Measurements from ENCODE around the gene CGREF1.

The CGREF1 gene, protein sequence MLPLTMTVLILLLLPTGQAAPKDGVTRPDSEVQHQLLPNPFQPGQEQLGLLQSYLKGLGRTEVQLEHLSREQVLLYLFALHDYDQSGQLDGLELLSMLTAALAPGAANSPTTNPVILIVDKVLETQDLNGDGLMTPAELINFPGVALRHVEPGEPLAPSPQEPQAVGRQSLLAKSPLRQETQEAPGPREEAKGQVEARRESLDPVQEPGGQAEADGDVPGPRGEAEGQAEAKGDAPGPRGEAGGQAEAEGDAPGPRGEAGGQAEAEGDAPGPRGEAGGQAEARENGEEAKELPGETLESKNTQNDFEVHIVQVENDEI

DNA sequence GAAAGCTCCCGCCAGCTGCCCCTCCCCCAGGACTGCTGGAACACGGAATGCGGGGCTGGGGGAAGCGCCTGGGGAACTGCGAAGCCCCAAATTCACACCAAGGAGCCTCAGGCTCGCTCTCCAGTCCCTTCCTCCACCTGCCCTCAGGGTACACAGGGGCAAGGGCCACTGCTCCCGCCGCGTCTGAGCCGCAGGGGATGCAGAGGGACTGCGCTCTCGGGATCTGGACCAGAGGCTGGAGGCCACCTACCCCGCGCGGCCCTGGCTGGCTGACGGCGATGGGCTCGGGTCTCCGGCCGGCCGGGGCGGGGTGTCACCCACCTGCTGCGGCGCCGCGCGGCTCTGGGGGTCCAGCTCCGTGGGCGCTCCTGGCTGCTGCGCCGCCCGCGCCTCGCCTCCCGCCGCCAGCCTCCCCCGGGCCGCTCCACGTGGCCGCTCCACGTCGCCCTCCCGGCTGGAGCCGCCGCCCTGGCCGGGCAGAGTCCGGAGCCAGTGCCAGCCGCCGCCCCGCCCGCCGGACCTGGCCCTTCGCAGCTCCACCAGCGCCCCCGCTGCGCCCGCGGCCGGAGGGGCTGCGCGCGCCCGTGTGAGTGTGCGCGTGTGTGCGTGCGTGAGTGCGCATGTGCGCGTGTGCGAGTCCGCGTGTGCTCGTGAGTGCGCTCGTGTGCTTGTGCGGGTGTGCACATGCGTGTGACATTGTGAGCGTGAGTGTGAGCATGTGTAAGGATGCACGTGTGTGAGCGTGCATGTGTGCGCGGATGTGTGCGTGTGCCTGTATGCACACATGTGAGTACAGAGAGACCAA, at the start of gene CGREF1:
Gene CGREF1, minus strand, starts transcription at position 604 of the 805 bp plus-strand sequence. CDS start 14,762 bp downstream, outside the sequence.
- DNase-seq (ENCODE audit: low read depth in 2 of 2): no peak

DNA sequence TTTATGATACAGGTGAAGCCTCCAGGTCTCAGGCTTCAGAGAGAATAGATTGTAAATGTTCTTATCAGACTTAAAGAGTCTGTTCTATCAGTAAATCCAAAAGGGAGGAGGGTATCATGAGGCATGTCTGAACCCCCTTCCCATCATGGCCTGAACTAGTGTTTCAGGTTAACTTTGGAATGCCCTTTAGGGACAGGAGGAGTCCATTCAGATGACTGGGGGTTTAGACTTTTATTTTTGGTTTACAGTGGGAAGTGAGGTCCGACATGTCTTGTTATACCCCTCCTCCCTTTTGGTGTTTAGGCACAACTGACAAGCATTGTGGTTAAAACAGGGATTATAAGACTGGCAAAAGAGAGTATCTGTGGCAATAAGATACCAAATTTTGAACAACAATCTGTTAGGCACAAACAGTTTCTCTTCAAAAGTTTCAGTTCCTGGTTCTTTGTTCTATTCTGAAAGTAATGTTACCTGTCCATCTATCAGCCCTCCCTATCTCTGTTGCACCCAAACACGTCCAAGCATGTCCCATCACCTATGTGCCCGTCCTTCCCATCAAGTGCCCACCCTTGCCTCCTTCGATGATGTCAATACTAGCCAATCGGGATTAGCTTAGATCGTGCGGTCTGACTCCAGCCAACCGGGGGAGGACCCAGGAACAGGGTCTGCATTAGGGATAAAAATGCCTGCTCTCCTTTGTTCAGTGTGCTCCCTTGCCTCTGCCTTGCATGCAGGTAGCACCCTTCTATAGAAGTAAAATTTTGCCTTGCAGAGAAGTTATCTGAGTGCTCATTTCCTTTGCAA, 46.2 kb upstream of the CGREF1 start:
- no peak for DNase-seq (ENCODE audit: low read depth in 2 of 2)

DNA sequence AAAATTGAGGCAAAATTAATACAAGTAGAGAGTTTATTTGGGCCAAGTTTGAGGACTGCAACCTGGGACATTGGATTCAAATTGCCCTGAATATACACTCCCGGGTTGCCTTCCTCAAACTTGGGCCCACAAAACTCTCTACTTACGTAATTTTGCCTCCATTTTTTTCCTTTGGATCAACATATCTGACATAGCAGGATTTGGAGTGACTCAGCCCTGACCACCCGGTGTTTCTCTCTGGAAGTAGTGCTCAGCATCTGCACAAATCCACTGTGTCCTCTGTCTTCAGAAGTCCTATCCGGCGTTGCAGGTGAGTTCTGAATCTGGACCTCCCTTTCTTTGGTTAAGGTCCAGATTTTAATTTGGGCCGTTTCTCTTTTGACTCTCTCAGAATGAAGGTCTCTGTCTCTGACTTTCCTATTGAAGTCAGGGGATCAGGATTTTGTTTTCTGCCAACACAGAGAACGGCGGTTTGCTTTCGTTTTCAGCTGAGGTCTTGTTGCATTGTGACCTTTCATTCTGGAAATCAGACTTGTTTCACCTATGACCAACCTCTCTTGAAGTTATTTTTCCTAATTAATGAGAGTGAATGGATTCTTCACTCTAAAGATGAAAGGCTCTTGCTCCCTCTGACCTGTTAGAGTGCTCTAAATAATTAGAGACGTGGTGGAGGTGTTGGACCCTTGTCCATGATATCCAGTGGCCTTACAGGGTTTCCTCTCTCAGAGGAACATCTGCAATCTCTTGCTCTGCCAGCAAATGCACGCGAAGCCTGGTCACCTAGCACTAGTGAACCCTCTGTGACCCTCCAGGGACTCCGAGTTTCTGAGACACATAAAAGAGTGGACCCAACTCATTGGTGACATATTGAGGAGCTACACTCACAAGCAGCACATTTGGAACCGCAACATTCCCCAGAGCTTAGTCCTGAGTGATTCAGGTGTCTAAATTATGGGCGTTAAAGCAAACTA, 43.5 kb upstream of the CGREF1 start:
- DNase-seq (ENCODE audit: low read depth in 2 of 2): no peak

DNA sequence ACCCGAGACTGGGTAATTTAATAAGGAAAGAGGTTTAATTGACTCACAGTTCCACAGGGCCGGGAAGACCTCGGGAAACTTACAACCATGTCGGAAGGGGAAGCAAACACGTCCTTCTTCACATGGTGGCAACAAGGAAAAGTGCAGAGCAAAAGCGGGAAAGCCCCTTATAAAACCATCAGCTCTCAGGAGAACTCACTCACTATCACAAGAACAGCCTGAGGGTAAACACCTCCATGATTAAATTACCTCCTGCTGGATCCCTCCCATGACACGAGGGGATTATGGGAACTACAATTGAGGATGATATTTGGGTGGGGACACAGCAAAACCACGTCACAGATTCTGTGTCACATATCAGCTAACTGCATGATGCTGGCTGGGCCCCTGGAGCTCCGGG, 41.3 kb upstream of the CGREF1 start:
- no peak for DNase-seq (ENCODE audit: low read depth in 2 of 2)

DNA sequence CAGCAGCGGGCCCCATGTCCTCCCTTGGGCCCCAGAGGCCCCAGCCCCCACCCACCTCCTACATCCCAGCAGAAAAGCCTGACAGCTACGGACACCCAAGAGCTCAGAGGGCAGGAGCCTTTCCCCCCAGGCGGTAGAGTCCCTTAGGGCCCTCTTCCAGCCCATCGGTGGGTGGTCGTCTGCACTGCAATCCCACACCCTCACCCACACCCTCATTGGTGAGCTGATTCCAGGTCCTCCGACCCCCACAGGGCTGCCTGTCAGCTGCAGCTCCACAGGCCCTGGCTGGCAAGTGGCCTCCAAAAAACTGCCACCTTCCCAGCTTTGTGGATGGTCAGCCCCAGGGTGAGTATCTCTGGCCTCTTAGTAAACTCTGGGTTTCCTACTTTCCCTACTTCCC, 40.3 kb upstream of the CGREF1 start:
- no peak for DNase-seq (ENCODE audit: low read depth in 2 of 2)

DNA sequence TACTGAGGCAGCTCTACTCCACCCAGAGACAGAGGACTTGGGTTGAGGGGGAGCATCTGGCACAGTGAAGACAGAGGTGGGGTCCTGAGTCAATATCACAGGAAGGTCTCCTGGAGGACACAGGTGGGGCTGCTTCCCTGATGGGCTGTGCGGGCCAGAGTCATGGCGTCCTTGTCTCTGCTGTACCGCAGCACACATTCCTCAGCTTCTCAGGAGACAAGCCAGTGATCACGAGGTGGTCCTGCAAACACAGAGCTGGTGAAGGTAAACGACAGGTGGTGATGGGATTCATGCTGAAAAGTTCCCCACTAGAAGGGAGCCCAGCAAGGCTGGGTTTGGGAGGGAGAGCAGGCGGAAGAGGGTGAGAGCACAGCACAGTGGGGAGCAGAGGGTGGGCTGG, 39.5 kb upstream of the CGREF1 start:
- no peak for DNase-seq (ENCODE audit: low read depth in 2 of 2)

DNA sequence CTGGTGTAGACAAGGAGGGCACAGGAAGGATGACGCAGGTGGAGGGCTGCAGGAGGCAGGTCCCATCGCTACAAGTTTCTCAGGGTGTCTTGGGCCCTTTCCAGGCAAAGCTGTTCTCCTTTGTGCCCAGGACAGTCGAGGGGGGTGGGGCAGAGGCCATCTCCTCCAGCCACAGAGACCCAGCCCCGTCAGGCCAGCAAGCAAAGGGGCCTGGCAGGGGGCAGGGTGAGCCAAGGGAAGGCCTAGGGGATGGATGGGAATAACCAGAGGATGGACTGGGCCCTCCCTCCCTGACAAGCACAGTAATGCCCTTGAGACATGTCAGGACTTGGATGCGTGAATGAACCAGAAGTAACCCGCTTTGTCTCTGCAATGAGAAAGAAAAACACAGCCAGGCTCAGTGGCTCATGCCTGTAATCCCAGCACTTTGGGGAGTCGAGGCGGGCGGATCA, 36.2 kb upstream of the CGREF1 start:
- no peak for DNase-seq (ENCODE audit: low read depth in 2 of 2)

DNA sequence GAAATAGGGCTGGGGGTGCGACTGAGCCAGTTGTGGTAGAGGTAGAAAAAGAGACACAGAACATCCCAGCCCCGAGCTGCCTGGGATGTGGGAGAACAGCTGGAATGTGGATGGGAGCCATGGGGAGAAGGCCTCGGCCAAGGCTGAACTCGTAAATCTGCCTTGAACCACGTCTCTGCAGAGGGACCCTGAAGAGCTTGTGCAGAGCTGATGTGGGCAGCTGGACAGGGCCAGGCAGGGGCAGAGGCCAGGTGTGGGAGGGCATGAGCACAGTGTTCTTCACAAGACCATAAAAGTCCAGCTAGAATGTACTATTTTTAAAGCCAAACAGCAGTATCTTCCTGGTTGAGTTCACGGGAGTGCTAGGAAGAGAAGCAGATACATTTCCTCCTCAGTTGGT, 35.6 kb upstream of the CGREF1 start:
- DNase-seq (ENCODE audit: low read depth in 2 of 2): no peak

DNA sequence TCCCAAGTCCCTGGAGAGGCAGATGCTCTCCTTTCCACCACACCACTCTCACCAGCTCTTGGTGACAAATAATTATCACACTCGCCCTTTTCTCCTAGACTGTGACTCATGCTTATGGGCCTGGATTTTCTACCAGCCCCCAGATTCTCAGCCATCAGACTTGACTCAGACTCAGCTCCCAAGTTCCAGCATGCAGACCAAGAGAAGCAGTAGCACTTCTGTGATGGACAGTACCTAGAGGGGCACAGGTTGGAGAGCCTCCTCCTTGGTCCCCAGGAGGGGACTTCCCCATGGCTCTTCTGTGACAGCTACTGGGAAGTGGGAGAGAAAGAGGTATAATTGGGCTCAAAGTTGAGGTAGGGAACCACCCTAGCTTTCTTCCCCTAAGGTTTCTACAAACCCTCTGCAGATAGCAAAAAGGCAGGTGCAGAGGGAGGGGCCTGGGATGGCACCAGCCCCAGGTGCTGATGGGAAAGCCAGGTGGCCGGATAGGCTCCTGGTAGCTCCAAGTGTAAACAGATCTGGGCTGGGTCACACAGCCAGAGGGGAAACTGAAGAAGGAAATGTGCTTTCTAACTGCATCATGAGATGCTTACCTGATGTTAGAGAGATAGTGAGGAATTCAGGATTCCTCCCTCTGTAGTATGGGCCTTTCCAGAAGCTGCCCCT, 34.0 kb upstream of the CGREF1 start:
- no peak for DNase-seq (ENCODE audit: low read depth in 2 of 2)

DNA sequence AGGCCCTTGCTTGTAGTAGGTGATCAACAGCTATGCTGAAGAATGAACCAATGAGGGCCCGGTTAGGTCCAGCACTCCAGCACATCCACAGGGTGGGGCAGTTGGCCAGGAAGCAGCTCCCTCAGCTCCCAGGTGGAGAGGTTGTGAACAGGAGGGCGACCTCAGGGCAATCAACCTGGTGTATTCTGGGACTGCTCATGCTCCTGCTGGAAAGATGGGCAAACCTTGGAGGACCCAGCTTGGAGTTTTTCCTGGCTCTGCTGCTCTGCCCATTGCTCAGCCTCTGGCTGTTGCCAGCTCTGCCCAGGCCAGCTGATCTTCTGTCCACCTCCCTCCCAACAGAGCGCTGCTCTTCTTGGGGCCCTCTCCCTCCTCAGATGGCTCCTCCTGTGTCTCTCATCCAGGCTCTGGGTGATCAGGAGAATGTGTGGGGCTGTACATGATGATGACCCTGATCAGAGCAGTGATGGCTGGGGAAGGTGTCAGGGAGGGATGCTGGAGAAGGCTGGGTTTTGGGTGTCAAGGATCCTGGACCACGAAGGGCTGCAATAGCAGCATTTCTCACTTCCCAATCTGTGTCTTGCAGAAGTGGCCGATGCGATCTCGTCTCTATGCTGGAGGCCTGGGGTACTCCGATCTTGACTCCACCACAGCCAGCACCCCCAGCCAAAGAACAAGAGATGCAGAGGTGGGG, 33.3 kb upstream of the CGREF1 start:
- no peak for DNase-seq (ENCODE audit: low read depth in 2 of 2)

DNA sequence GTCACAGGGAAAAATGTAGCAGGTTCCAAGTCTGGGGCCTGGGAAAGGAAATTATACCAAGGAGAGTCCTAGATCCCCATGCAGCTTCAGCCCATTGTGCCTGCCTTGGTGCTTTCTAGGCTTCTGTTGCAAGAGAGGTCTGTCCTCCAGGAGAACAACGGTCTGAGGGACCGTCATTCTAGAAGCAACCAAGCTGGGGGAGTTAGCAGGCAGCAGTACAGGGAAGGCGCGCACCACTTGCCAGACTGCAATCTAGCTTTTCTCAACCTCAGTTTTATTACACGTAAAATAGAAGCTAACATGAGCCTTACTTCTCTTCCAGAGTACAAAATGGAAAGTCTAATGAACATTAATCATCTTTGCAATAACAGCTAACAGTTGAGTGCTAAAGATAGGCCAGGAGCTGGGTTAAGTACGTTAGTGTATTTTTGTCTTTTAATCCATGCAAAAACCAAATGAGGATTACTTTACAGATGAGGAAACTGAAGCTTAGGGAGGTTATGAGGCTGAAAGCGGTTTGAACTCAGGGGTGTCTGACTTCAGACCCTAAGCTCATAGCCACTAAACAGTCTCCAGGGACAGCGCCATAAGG, 31.8 kb upstream of the CGREF1 start:
- no peak for DNase-seq (ENCODE audit: low read depth in 2 of 2)

DNA sequence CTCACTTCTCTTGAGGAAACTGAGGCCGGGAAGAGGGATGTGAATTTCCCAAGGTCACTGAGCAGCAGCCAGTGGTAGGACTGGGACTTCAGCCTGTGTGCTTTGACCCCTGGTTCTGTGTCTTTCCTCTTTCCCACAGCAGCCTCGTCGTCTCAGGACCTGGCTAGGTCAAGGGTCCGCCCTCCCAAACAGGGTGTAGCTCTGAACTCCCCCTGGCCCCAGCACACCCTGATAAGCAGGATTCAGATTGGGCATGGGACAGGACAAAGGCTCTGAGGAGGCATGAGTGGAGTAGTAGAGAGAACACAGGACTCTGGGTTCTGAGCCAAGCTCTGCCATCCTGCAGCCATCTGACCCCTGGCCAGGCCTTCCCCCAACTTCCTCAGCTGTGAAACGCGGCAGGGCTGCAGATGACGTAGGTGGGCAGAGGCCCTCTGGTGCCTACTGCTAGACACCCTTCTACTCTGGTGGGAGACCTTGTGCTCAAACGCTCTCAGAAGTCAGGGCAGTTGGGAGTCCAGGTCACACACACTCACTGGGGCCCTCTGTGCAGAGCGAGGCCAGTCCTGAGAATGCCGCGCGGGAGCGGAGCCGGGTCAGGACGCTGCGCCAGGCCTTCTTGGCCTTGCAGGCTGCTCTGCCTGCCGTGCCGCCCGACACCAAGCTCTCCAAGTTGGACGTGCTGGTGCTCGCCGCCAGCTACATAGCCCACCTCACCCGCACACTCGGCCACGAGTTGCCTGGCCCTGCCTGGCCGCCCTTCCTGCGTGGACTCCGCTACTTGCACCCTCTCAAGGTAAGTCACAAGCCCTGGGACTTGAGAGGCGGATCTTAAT, 30.9 kb upstream of the CGREF1 start:
- no peak for DNase-seq (ENCODE audit: low read depth in 2 of 2)

DNA sequence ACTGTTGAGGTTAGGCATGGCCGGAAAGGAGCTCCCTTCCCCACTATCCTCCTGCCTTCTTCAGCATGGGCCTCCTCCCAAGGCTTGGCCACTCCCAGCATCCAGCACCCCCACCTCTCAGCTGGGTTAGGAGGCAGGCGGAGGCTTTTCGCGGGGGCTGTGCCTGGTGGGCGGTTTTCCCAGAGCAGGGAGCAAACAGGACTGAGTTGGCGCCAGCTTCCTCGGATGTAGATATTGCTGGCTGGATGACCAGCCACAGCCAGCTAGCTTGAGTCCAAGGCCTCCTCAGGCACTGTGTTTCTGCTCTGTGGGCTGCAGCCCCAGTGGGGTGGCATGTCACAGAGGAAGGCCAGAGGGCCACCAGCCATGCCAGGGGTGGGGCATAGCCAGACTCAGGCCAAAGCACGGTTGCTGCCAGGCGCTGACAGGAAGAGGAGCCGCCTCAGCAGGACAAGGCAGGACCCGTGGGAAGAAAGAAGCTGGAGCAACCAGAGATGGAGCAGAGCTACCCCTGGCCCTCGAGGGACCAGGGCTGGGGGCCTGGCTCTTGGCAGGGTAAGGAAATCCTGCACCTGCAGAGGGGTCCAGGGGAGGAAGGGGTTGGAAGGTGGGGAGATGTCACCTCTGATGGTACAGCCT, 30.0 kb upstream of the CGREF1 start, which contains the start of gene TCF23:
Gene TCF23, plus strand, starts transcription at position 204 of the 639 bp plus-strand sequence. Its CDS starts 130 bp downstream, at position 334.
- no peak for DNase-seq (ENCODE audit: low read depth in 2 of 2)

DNA sequence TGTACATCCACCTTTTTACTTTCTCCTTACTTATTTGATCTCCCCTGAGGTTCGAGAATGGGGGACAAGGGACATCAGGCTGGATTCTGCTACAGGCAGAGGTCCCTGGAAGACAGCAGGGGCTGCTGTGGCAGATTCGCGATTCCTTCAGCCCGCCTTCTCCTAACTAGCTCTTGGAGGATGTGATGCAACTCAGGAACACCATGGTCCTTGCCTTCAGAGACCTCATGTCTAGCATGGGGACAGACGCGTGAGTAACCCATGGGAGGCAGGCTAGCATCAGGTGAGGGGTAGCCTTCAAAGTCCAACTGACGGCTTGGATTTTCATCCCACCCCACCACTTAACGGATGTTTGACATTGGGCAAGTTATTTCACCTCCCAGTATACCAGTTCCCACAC, 29.0 kb upstream of the CGREF1 start:
- no peak for DNase-seq (ENCODE audit: low read depth in 2 of 2)

DNA sequence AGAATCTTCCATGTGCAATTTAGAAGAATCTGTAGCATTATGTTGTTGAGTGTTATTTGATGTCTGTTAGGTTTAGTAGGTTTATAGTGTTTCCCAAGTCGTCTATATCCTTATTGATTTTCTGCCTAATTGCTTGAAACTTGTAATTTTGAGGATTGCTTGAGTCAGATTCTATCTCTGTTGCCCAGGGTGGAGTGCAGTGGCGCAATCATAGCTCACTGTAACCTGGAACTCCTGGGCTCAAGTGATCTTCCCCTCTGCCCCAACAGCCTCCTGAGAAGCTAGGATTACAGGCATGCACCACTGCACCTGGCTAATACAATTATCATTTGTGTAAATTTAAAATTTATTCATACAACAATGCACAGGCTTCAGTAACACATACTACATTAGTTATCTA, 26.8 kb upstream of the CGREF1 start:
- no peak for DNase-seq (ENCODE audit: low read depth in 2 of 2)

DNA sequence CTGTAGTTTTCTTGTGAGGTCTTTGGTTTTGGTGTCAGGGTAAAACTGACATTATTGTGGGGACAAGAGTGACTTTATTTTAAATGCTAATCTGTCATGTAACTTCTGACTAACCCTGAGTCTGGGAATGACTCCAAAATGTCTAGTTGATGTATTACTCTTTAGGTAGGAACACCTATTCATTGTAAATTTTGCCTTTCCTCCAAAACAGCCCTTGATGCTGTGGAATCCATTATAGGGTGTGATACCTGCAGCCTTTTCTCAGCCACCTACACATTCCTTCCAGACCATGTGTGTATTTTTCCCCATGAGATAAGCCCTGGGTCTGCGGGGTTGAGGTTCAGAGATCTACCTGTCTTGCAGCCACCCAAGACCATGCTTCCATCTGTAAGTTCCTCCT, 24.4 kb upstream of the CGREF1 start:
- no peak for DNase-seq (ENCODE audit: low read depth in 2 of 2)

DNA sequence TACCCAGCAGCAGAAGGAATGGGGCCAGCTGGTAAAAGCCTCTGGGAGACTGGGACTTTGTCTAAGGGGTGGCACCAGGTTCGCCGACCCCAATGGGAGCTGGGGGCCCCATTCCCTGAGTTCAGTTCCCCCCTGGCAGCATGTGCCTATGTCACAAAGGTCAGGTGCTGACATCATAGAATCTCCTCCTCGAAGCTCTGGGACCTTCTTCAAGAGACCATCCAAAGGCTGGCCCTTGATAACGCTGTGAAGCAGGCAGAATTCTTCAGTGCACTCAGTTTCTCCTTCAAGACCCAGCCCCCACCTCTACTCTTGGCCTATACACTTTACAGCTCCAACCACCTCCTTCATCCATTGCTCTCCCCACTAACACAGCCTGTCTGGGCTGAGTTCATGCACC, 20.4 kb upstream of the CGREF1 start, which contains the start of gene PRR30:
Gene PRR30, minus strand, starts transcription at position 101 of the 400 bp plus-strand sequence. CDS start 1,081 bp downstream, outside the sequence.
- DNase-seq (ENCODE audit: low read depth in 2 of 2): no peak

DNA sequence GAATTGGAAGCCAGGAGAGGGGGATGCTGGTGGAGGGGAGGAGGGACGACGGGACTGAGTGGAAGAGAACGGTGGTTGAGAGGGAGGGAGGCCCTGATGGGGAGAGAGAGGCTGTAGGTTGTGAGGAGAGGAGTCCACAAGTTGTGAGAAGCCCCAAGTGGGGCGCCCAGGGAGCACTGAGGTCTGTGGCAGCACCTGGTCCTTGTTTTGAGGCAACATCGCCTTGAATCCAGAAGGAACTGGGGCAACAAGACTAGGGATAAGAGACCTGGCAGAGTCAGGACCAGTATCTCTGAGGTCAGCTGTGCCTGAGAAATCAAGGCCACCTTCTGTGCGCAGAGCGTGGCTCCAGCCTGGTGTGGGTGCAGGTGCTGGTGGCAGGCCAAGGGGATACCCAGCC, 19.2 kb upstream of the CGREF1 start:
- no peak for DNase-seq (ENCODE audit: low read depth in 2 of 2)
